Adrenal gland (tissue), 5 donors: ENCODE results near the gene FBXL17.

Source experiments
- CTCF ChIP-seq, 6 experiments: fragments of 450-650 bp in 4 of 6; fragments of 200-600 bp in 2 of 6; sonication (generic) in 1 of 6; IDR thresholded peaks; 1 replicate in 5 of 6; 2 replicates in 1 of 6; pipeline versions ENCODE4 v1.5.1 to v1.8.0; 2016 to 2021; ENCODE audit warnings: antibody characterized with exemption in 6 of 6, mild to moderate bottlenecking in 2 of 6, moderate library complexity in 1 of 6
- POLR2A ChIP-seq, 2 donors: fragments of 450-650 bp; IDR thresholded peaks; one replicate each; pipeline ENCODE4 v1.6.1; 2017; ENCODE audit warnings: antibody characterized with exemption in 2 of 2, mild to moderate bottlenecking in 2 of 2, moderate library complexity in 1 of 2
- donor health status: DM: no; HTN: no; CAD: no.

GRCh38 chr5:107809201-107810034 lies 572.5 kb downstream of the FBXL17 start:
- TF ChIP-seq POLR2A (IDR thresholded peaks at IDR 0.05), result no peak
- TF ChIP-seq CTCF (IDR thresholded peaks at IDR 0.05), result no peak
